Measurements from ENCODE around the gene FAM20C.

The FAM20C gene

DNA sequence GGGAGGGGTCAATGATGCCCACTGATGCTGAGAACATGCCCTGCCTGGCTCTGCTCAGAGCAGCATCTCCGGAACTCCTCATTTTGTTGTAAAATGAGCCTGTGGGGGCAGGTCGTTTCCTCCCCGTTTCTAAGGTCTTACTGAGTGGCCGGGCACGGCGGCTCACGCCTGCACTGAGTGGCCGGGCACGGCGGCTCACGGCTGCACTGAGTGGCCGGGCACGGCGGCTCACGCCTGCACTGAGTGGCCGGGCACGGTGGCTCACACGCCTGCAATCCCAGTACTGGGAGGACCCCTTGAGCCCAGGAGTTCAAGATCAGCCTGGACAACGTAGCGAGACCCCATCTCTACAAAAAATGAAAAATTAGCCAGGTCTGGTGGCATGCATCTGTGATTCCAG is 58.6 kb downstream of the FAM20C start:
- Mint-ChIP-seq H3K36me3 (ENCODE audit: low read depth) (peaks cover 11% of the 10 kb centered on the region), H3K27ac (peak overlapping the region; percentile 48), H3K27me3 (ENCODE audit: low read depth, poor library complexity) (peaks cover 6% of the 10 kb centered on the region), H3K4me1 (peaks cover 13% of the 10 kb centered on the region), H3K9me3 (peaks cover 16% of the 10 kb centered on the region), H3K4me3 (no peak overlapping the region)
- no peak for DNase-seq
- TF ChIP-seq, protein P1, sequence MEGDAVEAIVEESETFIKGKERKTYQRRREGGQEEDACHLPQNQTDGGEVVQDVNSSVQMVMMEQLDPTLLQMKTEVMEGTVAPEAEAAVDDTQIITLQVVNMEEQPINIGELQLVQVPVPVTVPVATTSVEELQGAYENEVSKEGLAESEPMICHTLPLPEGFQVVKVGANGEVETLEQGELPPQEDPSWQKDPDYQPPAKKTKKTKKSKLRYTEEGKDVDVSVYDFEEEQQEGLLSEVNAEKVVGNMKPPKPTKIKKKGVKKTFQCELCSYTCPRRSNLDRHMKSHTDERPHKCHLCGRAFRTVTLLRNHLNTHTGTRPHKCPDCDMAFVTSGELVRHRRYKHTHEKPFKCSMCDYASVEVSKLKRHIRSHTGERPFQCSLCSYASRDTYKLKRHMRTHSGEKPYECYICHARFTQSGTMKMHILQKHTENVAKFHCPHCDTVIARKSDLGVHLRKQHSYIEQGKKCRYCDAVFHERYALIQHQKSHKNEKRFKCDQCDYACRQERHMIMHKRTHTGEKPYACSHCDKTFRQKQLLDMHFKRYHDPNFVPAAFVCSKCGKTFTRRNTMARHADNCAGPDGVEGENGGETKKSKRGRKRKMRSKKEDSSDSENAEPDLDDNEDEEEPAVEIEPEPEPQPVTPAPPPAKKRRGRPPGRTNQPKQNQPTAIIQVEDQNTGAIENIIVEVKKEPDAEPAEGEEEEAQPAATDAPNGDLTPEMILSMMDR (IDR thresholded peaks at IDR 0.05): no peak

DNA sequence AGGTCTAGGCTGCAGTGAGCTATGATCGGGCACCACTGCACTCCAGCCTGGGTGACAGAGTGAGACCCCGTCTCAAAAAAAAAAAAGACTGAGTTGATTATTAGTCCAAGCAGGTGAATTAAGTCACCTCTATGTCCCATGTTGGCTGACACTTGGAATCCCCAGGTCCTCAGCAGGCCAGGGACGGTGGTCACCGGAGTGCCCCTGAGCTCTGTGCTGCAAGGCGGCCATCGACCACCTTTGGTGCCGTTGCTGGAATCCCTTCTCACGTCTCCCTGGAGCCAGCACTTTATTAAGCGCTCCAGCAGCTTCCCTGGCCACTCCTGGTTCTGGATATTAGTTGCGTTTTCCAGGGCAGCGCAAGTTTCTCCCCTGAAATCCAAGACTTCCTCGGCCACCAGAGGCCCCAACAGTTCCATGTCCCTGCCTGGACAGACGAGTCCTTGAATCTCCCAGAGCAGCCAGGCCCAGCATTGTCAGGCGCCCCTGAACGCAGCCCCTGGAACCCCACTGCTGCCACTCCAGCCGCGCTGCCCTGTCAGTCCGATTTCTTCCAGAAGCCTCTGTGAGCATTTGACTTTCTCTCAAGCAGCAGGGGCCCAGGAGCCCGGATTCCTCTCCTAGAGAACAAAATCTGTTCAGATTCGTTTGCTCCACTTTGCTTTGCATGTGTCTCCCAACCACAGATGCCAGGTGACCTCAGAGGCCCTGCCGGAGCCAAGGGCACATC is 59.2 kb downstream of the FAM20C start:
- peaks cover 8% of the 10 kb centered on the region for H3K4me1 Mint-ChIP-seq
- peaks cover 12% of the 10 kb centered on the region for H3K36me3 Mint-ChIP-seq (ENCODE audit: low read depth)
- DNase-seq: no peak
- peaks cover 6% of the 10 kb centered on the region for H3K27me3 Mint-ChIP-seq (ENCODE audit: low read depth, poor library complexity)
- TF ChIP-seq, protein P1 (IDR thresholded peaks at IDR 0.05): no peak
- H3K9me3 Mint-ChIP-seq: peaks cover 18% of the 10 kb centered on the region
- H3K4me3 Mint-ChIP-seq: no peak overlapping the region
- peak overlapping the region; percentile 39 for H3K27ac Mint-ChIP-seq

DNA sequence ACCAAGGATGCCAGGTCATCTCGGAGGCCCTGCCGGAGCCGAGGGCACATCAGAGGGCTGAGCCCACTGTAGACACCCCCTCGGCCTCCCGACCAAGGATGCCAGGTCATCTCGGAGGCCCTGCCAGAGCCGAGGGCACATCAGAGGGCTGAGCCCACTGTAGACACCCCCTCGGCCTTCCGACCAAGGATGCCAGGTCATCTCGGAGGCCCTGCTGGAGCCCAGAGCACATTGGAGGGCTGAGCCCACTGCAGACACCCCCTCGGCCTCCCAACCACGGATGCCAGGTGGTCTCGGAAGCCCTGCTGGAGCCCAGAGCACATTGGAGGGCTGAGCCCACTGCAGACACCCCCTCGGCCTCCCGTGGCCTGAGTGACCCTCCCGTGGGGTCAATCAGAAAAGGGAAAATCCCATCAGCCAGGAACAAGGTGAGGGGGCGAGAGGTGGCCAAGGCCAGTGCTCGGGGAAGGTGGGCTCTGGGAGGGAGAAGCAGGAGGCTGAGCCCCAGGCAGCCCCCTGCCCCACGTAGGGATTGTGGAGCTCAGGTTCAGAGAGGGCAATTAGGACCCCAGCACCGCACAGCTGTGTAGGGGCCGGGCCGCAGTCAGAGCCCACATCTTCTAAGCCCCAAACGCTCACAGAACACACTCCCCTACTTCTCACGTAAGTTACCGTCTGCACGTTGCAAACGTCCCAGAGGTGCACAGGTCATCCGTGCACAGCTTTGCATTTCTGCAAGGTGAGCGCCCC is 60.0 kb downstream of the FAM20C start:
- H3K4me1 Mint-ChIP-seq: peaks cover 4% of the 10 kb centered on the region

DNA sequence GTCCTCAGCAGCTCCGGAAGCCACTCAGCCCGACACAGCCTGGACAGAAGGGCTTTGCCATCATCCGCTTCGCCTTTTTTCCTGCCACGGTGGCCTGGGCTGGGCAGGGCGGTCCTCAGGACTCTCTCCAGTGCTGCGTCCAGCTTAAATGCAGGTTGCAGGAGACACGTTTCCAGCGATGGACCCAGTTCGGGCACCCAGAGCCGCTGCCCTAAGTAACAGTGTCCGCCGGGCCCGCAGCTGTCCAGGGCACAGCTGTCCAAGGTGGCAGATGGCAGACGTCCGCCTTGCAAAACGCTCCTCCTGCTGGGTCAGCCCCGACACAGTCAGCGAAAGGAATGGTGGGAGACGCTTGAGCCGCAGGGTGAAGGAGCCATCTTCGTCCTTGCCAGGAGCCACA is 60.6 kb downstream of the FAM20C start:
- H3K36me3 Mint-ChIP-seq (ENCODE audit: low read depth): peaks cover 15% of the 10 kb centered on the region
- DNase-seq: no peak
- peaks cover 6% of the 10 kb centered on the region for H3K27me3 Mint-ChIP-seq (ENCODE audit: low read depth, poor library complexity)
- H3K4me1 Mint-ChIP-seq: peaks cover 4% of the 10 kb centered on the region
- H3K27ac Mint-ChIP-seq: no peak overlapping the region
- TF ChIP-seq, protein P1 (IDR thresholded peaks at IDR 0.05): no peak
- H3K4me3 Mint-ChIP-seq: no peak overlapping the region
- peaks cover 22% of the 10 kb centered on the region for H3K9me3 Mint-ChIP-seq

More for the DNA sequence above, 60.0 kb downstream of the FAM20C start:
- Mint-ChIP-seq H3K4me3 (no peak overlapping the region), H3K9me3 (peaks cover 22% of the 10 kb centered on the region), H3K27me3 (ENCODE audit: low read depth, poor library complexity) (peaks cover 6% of the 10 kb centered on the region), H3K36me3 (ENCODE audit: low read depth) (peaks cover 15% of the 10 kb centered on the region), H3K27ac (no peak overlapping the region)
- DNase-seq: no peak
- TF ChIP-seq, protein P1 (IDR thresholded peaks at IDR 0.05): no peak

DNA sequence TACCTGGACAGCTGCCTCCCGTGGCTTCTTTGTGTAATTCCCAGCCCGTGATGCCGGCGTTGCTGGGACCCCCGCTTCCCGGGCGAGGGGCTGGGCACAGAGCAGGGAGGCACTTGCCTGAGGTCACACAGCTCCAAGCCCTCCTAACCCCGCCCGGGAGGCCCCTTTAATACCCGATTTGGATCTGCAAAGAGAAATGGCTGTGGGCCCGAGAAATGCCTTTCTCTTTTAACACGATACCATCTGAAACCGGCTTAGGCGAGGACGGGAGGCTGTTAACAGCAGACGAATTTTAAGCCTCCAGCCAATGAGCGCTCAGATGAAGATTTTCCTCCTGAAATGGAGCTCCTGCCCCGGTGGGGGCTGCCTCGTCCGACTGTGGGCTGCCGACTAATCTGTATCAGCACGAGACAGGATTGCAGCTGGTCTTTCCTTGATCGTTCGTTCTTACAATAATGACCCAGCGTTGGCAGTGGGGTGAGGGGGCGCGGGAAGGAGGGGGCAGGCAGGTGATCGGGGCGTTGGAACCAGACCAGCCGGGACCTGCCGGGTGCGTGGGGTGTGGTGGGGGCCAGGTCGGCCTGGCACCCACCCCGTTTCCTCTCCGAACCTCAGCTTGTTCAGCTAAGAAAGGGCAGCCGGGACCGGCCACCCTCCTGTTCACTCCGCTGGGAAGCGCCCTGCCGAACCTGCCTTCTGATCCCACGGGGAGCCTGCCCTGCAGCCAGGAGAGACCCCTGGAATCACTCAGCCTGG is 61.4 kb downstream of the FAM20C start:
- H3K36me3 Mint-ChIP-seq (ENCODE audit: low read depth): peaks cover 15% of the 10 kb centered on the region
- TF ChIP-seq, protein P1 (IDR thresholded peaks at IDR 0.05): no peak
- H3K27ac Mint-ChIP-seq: no peak overlapping the region
- peaks cover 4% of the 10 kb centered on the region for H3K4me1 Mint-ChIP-seq
- peaks cover 22% of the 10 kb centered on the region for H3K9me3 Mint-ChIP-seq
- DNase-seq: no peak
- peaks cover 4% of the 10 kb centered on the region for H3K27me3 Mint-ChIP-seq (ENCODE audit: low read depth, poor library complexity)
- no peak overlapping the region for H3K4me3 Mint-ChIP-seq

All from nephron progenitor cell (in vitro differentiated cells).